Stimulated activated CD4-positive, alpha-beta T cell treated with anti-CD3 and anti-CD28 coated beads, Interleukin-12 subunit alpha, Interleukin-12 subunit beta, amount 100 ng/mL, for 24 hours (primary cell): ENCODE data around the gene PDS5A.
"Not testable (repeated sequence)": the region's sequence is repeated elsewhere in the genome, so short reads cannot be mapped to it uniquely, and the experiment has no call there.

Experiments used
- DNase-seq, 2 experiments: peaks; one replicate each; pipeline ENCODE4 v3.0.0-alpha.2; 2020; ENCODE audit warnings: low read depth in 2 of 2

The PDS5A gene

DNA sequence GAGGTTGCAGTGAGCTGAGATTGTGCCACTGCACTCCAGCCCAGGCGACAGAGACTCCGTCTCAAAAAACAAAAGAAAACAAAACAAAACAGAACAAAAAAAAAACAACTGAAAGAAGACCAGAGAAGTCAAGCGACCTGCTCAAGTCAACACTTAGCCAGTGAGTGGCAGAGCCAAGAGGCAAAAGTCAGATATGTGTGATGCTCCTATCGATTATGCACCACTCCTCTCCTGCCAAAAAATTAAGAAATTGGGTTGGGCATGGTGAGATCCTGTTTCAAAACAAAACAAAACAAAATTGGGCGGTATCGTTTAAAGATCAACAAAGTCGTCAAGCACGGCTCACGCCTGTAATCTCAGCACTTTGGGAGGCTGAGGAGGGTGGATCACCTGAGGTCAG lies 137.7 kb downstream of the PDS5A start:
- no peak for DNase-seq

DNA sequence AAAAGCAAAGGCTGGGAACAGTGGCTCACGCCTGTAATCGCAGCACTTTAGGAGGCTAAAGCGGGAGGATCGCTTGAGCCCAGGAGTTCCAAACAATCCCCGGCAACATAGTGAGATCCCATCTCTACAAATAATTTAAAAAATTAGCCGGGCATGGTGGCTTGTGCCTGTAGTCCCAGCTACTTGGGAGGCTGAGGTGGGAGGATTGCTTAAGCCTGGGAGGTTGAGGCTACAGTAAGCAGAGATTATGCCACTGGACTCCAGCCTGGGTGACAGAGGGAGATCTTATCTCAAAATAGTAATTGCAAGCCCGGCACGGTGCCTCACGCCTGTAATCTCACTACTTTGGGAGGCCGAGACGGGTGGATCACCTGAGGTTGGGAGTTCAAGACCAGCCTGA lies 139.3 kb downstream of the PDS5A start:
- not testable (repeated sequence) for DNase-seq

DNA sequence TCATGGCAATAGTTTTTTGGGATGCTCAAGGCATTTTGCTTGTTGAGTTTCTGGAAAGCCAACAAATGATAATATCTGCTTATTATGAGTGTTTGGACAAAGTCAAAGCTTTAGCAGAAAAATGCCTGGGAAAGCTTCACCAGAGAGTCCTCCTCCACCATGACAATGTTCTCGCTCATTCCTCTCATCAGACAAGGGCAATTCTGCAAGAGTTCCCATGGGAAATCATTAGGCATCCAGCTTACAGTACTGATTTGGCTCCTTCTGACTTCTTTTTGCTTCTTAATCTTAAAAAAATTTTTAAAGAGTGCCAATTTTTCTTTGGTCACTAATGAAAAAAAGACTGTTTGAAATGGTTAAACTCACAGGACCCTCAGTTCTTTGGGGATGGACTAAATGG lies 143.4 kb downstream of the PDS5A start:
- DNase-seq, result no peak

DNA sequence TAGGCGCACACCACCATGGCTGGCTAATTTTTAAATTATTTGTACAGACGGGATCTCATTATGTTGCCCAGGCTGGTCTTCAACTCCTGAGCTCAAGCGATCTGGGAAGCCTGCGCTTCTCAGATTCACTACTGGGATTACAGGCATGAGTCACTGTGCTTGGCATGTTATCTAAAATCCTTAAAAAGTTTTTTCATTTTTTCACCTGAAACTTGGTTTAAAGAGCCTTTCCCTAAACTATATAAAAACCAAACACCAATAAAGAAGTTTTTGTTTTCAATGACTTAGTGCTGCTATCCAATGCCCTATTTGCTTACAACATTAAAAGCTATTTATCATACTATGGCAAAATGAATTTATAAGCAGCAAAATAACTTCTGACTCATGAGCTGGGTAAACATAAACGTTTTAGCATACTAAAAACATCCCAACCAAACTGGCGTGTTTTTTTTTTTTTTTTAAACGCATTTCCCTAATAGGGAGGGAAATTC lies 151.9 kb downstream of the PDS5A start:
- DNase-seq, result no peak

DNA sequence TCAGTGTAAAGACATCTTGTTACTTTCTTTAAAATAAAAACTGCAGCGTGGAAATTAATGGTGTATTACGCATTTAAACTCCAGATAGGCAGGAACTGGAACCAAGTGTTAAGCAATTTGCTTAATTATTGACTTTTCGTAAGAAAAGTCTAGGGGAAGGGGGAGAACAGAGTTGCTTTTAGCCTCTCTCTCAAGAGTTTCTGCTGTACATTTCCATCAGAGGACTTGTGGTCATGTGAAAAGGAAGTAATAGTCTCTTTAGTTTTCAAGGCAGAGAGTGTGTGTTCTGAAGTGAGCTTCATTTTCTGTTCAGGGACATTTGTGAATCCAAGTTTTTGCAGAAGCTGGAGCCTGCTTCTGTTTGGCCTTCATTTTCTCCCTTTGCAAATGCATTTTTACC lies 152.6 kb downstream of the PDS5A start:
- DNase-seq, result no peak

DNA sequence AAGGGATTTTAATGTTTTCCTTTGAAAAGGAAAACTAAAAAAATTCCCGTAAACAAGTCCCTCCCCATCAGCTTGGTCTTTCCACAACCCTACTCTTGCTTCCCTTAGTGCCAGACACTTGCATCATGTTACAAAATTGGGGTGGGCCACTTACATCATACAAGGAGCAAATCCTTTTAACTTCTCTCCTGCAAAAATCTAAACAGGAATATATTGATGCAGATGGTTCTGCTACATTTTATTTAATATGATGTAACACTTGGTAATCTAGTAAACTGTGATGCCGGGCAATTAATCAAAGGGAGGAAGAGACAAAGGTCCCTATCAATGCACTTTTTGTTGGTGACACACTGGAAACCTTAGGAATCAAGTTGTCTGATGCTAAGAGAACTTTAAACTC lies 154.5 kb downstream of the PDS5A start:
- no peak for DNase-seq

DNA sequence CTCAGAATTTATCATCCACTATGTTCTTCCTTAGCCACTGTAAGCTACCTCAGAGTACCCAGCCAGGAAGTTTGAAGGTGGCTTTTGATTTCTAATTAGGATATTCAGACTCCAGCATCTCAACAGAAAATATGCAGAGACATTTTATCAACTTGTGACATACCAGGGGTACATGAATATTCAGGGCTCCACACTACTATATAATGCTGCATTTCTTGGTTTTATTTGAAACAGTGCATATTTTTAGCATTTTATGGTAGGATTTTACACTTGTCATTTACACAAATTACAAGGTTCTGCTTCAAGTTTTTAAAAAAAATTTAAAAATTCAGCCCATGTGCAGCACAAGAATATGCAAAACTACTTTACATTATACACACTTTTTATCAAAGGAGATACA lies 155.0 kb downstream of the PDS5A start:
- no peak for DNase-seq

DNA sequence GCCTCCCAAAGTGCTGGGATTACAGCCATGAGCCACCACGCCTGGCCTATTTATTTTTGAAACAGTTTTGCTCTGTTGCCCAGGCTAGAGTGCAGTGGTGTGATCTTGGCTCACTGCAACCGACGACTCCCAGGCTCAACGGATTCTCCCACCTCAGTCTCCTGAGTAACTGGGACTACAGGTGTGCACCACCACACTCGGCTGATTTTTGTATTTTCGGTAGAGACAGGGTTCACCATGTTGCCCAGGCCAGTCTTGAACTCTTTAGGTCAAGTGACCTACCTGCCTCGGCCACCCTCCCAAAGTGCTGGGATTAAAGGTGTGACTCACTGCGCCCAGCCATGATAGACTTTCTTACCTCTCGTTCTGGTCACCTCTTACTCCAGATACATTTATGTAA lies 155.8 kb downstream of the PDS5A start:
- no peak for DNase-seq

DNA sequence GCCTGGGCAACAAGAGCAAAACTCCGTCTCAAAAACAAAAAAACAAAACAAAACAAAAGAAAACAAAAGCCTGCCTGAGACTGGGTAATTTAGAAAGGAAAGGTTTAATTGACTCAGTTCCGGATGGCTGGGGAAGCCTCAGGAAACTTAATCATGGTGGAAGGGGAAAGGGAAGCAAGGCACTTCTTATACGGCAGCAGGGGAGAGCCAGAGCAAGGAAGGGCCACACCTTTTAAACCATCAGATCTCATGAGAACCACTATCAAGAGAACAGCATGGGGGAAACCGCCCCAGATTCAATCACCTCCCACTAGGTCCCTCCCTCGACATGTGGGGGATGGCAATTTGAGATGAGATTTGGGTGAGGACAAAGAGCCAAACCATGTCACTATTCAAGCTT lies 157.5 kb downstream of the PDS5A start:
- DNase-seq, result no peak

DNA sequence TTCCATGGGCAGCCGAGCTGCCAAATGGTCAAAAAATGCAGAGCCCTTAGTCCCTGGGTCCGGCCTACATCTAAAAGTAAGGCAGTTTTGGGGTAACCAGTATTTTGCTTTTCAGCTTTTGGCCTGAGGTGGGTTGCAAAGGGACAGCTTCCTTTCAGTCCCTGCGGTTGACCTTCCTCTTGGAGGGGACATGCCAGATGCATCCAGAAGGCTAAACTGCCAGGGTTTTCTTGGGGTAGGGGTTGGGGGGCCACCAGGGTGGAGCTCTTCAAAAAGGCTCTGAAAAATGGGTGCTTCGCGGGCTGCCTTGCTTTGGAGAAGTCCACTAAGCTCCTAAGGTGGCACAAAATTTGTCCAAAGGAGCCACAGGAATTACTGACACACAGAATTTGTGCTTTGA lies 159.1 kb downstream of the PDS5A start:
- no peak for DNase-seq

DNA sequence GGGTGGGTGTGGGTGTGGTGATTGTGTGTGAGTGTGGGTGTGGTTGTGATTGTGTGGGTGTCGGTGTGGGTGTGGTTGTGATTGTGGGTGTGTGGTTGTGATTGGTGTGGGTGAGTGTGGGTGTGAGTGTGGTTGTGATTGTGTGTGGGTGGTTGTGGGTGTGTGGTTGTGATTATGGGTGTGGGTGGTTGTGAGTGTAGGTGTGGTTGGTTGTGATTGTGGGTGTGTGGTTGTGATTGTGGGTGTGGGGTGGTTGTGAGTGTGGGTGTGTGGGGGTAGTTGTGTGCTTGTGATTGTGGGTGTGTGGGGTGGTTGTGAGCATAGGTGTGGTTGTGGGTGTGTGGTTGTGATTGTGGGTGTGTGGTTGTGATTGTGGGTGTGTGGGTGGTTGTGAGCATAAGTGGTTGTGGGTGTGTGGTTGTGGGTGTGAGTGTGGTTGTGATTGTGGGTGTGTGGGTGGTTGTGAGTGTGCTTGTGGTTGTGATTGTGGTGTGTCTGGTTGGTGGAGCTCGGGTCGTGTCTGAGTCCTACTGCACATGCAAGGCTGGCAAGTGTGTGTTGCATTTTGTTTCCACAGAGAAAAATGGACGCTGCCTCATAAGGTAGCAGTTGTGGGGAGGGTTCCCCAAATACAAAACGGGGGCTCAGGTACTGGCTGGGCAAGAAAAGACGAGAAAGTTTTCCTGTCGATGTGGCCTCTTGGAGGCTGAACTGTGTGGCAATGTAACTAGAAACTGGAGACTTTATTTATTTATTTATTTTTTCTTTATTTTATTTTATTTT lies 163.1 kb downstream of the PDS5A start:
- DNase-seq, result no peak

DNA sequence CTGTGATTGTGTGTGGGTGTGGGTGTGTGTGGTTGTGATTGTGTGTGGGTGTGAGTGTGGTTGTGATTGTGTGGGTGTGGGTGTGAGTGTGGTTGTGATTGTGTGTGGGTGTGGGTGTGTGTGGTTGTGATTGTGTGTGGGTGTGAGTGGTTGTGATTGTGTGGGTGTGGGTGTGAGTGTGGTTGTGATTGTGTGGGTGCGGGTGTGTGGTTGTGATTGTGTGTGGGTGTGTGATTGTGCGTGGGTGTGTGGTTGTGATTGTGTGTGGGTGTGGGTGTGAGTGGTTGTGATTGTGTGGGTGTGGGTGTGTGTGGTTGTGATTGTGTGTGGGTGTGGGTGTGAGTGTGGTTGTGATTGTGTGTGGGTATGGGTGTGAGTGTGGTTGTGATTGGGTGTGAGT lies 163.9 kb downstream of the PDS5A start:
- not testable (repeated sequence) for DNase-seq

DNA sequence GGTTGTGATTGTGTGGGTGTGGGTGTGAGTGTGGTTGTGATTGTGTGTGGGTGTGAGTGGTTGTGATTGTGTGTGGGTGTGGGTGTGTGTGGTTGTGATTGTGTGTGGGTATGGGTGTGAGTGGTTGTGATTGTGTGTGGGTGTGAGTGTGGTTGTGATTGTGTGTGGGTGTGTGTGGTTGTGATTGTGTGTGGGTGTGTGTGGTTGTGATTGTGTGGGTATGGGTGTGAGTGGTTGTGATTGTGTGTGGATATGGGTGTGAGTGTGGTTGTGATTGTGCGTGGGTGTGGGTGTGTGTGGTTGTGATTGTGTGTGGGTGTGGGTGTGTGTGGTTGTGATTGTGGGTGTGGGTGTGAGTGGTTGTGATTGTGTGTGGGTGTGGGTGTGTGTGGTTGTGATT lies 164.7 kb downstream of the PDS5A start:
- DNase-seq, result not testable (repeated sequence)

DNA sequence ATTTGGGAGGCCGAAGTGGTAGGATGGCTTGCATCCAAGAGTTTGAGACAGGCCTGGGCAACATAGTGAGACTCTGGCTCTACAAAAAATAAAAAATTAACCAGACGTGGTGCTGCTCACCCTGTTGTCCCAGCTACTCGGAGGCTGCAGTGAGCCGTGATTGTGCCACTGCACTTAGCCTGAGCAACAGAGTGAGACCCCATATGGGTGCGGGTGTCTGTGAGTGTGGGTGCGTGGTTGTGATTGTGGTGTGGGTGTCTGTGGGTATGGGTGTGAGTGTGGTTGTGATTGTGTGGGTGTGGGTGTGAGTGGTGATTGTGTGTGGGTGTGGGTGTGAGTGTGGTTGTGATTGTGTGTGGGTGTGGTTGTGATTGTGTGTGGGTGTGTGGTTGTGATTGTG lies 165.2 kb downstream of the PDS5A start:
- DNase-seq, result no peak

DNA sequence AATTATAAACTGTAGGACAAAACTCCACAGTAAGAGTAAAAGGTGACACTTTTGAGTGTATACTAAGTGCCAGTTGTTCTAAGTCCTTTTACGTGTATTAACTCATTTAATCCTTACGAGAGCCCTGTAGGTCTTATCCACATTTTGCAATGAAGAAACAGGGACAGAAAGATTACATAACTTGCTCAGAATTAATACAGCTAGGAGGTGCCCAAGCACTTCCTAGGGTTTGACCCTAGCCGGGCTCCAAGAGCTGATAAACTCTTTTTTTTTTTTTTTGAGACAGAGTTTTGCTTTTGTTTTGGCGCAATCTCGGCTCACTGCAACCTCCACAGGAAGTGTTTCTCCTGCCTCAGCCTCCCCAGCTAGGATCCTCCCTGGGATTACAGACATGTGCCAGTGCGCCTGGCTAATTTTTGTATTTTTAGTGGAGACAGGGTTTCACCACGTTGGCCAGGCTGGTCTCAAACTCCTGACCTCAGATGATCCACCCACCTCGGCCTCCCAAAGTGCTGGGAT lies 169.4 kb downstream of the PDS5A start:
- no peak for DNase-seq

DNA sequence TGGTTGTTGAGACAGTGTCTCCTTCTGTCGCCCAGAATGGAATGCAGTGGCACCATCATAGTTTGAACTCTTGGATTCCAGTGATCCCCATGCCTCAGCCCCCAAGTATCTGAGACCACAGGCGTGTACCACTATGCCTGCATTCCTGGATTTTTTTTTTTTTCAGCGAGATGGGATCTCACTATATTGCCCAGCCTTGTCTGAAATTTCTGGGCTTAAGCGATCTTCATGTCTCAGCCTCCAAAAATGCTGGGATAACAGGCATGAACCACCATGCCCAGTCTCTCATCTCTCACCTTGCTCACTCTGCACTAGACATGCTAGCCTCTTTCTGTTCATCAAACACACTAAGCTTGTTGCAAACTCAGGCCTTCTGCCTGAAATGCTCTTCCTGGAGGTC lies 175.7 kb downstream of the PDS5A start:
- no peak for DNase-seq

DNA sequence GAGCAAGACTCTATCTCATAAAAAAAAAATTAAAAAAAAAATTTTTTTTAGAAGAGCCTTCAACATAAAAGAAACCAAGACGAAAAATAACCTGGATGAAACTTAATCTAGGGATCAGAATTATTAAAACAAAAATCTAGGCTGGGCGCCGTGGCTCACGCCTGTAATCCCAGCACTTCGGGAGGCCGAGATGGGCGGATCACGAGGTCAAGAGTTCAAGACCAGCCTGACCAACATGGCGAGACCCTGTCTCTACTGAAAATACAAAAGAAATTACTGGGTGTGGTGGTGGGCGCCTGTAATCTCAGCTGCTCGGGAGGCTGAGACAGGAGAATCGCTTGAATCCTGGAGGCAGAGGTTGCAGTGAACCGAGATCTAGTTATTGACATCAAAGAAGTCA lies 184.7 kb downstream of the PDS5A start:
- not testable (repeated sequence) for DNase-seq

DNA sequence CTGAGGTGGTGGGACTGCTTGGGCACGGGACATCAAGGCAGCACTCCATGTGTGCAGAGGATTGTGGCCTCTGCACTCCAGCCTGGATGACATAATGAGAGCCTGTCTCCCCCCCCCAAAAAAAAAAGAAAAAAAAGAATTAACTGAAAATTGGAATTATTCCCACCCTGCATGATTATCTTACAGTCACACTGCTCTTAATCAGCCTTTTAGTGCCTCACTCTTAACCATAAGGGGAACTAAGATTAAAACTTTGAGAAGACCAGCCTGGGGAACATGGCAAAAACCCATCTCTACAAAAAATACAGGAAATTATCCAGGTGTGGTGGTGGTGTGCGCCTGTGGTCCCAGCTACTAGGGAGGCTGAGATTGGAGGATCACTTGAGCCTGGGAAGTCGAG lies 185.2 kb downstream of the PDS5A start:
- no peak for DNase-seq

DNA sequence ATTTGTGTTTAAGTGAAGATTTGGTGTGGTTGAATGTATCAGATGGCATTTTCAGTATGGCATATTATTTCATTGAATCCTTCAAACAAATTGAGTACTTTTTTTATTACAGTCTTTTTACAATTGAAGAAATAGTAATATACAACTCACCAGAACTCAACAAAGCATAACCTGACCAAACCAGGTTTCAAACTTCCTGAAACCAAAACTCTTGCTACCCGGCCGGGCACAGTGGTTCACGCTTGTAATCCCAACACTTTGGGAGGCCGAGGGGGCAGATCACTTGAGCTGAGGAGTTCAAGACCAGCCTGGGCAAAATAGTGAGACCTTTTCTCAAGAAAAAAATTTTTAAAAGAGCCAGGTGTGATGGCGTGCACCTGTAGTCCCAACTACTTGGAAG lies 185.6 kb downstream of the PDS5A start:
- no peak for DNase-seq

DNA sequence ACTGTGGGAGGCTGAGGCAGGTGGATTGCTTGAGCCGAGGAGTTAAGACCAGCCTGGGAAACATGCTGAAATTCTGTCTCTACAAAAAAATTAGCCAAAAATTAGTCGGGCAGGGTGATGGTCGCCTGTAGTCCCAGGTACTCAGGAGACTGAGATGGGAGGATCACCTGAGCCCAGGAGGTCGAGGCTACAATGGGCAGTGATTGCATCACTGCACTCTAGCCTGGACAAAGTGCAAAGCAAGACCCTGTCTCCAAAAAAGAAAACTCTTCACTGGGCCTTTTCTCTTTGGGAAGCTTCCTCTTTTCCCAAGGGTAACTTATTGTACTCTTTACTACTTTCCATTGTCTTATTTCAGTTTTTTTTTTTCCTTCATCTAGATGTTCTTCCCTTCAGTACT lies 190.9 kb downstream of the PDS5A start:
- DNase-seq, result no peak

DNA sequence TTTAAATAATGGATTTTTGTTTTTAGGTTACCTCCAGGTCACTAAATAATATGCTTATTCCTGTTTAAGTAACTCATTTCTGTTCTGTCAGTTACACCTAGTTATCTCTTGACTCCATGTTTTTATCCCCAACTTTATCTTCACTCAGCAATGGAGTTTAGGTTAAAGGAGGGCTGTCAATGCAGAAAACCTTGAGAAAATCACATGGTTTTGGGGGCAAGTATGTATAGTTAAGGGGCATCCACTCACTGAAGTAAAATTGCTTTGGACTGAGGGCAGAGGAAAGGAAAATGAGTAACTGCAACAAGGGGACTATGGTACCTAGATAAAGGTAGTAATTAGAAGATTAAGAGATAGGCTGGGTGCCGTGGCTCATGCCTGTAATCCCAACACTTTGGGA lies 192.6 kb downstream of the PDS5A start:
- no peak for DNase-seq

DNA sequence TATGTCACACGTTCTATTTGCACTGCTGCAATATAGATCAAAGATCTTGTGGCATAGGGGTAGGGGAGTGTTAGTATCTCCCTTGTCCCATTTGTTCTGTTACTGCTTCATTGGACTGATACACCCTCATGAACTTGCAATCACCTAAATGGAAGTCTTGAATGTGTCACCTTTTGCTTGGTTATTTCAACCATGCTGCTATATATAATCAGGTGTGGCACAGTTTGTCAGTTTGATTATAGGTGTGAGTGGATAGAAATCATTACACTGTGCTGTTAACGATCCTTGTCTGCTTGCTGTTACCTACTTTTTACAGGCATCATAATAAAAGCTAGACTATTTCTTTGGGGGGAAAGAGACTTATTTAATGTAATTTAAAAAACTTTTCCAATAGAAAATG lies 195.7 kb downstream of the PDS5A start:
- not testable (repeated sequence) for DNase-seq
